ENCODE measurements around the gene HOXB4.

Gene HOXB4

GRCh38 chr17:48623583-48623982 is 45.4 kb upstream of the HOXB4 start:
- H3K27ac ChIP-seq, result no peak overlapping the region
- no peak for TF ChIP-seq CTCF (conservative IDR thresholded peaks at IDR 0.05)

- no peak overlapping the region for H3K27ac ChIP-seq
- TF ChIP-seq CTCF (conservative IDR thresholded peaks at IDR 0.05), result no peak
Observed at GRCh38 chr17:48622857-48623256, 44.7 kb upstream of the HOXB4 start.

GRCh38 chr17:48621410-48622392 is 43.6 kb upstream of the HOXB4 start:
- no peak for TF ChIP-seq CTCF (conservative IDR thresholded peaks at IDR 0.05)
- no peak overlapping the region for H3K27ac ChIP-seq

GRCh38 chr17:48620461-48621139 is 42.5 kb upstream of the HOXB4 start:
- no peak for TF ChIP-seq CTCF (conservative IDR thresholded peaks at IDR 0.05)
- no peak overlapping the region for H3K27ac ChIP-seq

- no peak for TF ChIP-seq CTCF (conservative IDR thresholded peaks at IDR 0.05)
- no peak overlapping the region for H3K27ac ChIP-seq
Observed at GRCh38 chr17:48619826-48620449, 41.8 kb upstream of the HOXB4 start.

GRCh38 chr17:48618256-48618896 is 40.2 kb upstream of the HOXB4 start:
- peak; percentile 98 for TF ChIP-seq CTCF (conservative IDR thresholded peaks at IDR 0.05)
- H3K27ac ChIP-seq, result no peak overlapping the region
